GM18520 (cell line): Measurements from ENCODE around the gene INHA.

Experiments used
- ATAC-seq: cut with Tn5 transposase; IDR thresholded peaks from one replicate; pipeline ENCODE4 v1.9.1; 2021; ENCODE audit not compliant: unreplicated experiment

INHA gene

GRCh38 chr2:219611306-219611705 lies 39.2 kb downstream of the INHA start:
- no peak for ATAC-seq

DNA sequence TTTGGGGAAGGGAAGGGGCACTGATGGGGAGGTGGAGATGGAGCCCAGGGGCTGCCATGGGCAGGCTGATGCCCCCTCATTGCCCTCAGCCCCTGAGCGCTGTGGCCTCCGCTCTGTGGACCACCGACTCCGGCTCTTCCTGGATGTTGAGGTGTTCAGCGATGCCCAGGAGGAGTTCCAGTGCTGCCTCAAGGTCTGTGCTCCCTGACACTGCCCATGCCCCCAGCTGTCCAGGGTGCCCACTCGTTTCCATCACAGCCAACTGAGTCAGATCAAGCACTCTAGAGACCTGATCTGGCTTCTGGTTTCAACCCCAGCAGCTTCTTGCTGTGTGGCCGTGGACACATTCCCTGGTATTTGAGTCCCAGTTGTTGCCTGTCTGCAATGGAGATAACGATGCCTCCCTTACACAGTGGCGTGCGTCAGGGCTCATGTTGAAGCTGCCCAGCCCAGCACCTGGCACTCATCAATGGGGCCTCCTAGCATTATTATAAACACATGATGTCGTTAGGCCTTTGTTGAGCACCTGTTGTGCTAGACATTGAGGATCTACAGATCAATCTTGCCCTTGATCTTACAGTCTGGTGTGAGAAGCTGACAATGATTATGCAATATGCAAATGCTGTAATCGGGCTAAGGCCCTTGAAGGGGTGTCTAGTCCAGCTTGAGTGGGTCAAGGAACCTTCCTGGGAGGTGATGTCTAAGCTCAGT lies 39.9 kb downstream of the INHA start:
- no peak for ATAC-seq

DNA sequence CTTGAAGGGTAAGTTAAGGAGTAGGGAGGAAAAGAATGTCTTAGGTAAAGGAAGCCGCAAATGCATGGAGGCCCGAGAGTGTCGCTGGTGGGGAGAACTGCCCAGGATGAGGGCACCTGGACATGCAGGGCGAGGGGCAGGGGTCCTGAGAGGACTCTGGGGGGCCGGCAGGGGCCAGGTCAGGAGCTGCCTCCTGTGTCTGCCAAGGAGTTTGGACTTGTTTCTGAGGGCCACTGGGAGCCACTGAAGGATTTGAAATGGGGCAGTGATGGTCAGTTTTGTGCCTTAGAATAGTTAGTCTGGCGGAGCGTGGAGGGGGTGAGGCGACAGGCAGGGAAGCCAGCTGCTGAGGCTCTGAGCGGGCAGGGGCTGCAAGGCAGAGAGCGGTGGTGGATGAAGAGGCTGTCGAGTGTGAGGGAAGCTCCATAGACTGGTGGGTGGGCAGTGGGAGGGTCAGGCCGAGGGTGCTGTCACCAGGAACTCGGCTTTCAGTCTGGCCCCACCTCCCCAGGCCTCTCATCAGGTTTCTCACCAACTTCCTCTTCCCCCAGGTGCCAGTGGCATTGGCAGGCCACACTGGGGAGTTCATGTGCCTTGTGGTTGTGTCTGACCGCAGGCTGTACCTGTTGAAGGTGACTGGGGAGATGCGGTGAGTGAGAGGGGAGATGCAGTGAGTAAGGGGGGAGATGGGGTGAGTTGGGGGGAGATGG lies 40.6 kb downstream of the INHA start:
- no peak for ATAC-seq

DNA sequence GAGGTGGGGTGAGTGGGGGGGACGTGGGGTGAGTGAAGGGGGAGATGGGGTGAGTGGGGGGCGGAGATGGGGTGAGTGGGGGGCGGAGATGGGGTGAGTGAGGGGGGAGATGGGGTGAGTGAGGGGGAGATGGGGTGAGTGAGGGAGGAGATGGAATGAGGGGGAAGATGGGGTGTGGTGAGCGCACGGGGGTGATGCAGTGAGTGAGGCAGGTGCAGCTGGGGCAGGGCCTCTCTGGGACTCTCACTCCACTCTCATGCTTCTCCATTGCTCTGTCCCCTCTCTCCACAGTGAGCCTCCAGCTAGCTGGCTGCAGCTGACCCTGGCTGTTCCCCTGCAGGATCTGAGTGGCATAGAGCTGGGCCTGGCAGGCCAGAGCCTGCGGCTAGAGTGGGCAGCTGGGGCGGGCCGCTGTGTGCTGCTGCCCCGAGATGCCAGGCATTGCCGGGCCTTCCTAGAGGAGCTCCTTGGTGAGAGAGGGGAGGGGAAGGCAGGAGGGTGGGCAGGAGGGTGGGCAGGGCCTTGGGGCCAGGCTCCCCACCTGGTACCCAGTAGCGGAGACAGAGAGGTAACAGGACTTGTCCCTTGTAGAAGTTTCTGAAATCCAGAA lies 41.5 kb downstream of the INHA start:
- ATAC-seq, result no peak

GRCh38 chr2:219614076-219614860 lies 42.2 kb downstream of the INHA start:
- no peak for ATAC-seq

DNA sequence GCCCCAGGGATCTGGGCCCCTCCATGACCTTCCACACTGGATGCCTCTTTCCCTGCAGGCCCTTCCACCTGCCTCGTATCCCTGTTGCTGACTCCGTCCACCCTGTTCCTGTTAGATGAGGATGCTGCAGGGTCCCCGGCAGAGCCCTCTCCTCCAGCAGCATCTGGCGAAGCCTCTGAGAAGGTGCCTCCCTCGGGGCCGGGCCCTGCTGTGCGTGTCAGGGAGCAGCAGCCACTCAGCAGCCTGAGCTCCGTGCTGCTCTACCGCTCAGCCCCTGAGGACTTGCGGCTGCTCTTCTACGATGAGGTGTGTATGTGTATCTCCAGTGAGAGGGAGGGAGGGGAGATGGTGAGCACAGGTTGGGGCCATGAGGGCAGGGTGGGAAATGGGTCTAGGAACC lies 42.9 kb downstream of the INHA start:
- no peak for ATAC-seq

DNA sequence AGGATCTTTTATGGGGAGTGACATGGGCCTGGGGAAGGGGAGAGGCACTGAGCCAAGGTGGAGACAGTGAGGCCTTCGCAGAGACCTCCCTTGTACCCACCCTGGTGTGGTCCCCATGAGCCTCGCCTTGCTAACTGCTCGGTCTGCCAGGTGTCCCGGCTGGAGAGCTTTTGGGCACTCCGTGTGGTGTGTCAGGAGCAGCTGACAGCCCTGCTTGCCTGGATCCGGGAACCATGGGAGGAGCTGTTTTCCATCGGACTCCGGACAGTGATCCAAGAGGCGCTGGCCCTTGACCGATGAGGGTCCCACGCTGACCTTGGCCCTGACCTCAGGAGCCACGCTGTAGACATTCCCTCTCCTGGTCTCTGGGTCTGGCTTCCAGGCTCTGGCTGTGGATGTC lies 43.8 kb downstream of the INHA start:
- ATAC-seq, result no peak

DNA sequence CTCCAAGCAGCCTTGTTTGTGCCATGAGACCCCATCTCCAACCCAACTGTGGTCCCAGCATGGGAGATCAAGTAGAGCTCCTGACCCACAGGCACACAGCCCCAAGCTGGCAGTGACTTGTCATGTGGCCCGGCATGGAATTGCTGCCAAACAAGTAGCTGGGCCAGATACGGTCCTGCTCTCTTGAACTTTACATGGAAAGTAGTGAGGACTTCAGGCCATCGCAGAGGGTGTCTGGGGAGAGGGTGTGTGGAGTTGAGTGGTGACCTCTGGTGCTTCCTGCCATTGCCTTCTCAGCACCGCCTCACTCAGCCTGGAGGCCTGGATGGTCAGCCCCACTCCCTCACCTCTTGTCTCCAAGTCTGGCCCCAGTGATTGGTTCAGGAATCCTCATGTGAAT lies 44.4 kb downstream of the INHA start:
- no peak for ATAC-seq

- ATAC-seq, result no peak
These were observed 46.6 kb downstream of the INHA start for GRCh38 chr2:219618733-219619122.

DNA sequence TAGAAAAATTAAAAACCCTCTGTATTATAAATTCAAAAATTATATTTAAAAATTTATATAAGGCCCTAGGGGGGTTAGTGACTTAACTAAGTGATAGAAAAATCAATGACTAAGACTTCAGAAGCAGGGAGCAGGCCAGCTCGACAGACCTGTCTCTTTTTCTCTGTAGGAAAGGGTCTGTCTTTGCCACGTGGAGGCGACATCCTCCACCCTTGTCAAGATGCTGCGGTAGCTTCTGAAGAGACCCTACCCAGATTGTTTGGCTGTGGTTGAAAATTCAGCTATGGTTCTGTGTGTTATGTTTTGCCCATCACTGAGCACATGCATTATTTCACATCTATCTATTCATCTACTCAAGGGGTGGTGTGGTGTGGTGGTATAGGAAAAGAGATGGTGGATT lies 47.1 kb downstream of the INHA start:
- ATAC-seq, result no peak

- no peak for ATAC-seq
These were observed 48.4 kb downstream of the INHA start for GRCh38 chr2:219620546-219620945.

DNA sequence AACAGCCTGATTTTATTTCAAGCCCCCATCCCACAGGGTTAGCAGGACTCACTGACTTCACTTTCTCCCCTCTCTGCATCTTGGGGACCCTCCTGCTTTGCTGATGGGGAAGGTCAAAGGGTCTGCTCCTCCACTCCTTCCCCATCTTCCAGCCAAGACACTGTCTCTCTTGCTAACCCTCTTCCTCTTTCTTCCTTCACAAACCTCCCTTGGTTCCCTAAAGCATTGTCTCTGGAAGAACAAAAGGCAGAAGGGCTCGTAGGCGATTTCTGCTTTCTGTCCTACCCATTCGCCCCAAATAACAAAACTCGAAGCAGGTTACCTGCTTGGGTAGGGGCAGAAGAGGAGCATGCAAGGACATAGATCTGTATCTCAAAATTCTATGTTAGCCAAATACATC lies 49.8 kb downstream of the INHA start:
- ATAC-seq, result no peak

GRCh38 chr2:219622472-219622871 lies 50.4 kb downstream of the INHA start:
- no peak for ATAC-seq

GRCh38 chr2:219624565-219624964 lies 52.5 kb downstream of the INHA start:
- no peak for ATAC-seq

- ATAC-seq, result no peak
These were observed 53.1 kb downstream of the INHA start for GRCh38 chr2:219625179-219625578.
